22Rv1 (cell line): ENCODE results near the gene PBX2.

ENCODE experiments used
- CTCF ChIP-seq: fragments of 450-650 bp; IDR thresholded peaks from 2 replicates; pipeline ENCODE4 v1.5.1; 2017; ENCODE audit warnings: mild to moderate bottlenecking
- ZFX ChIP-seq: fragments of 450-650 bp; IDR thresholded peaks from 2 replicates; pipeline ENCODE4 v1.6.1; 2017; ENCODE audit warnings: antibody characterized with exemption, borderline replicate concordance

- TF ChIP-seq CTCF (no peak), ZFX (no peak)
Observed at GRCh38 chr6:32213649-32214048, 23.6 kb upstream of the PBX2 start.
